GM12874 (cell line): ENCODE data around the gene DYNLT4.

Experiments used
- TF ChIP-seq, protein P1 (sequence below): IDR thresholded peaks from 2 replicates; pipeline ENCODE4 v1.5.1; 2011; ENCODE audit warnings: low read depth, mild to moderate bottlenecking, control low read depth, low read length, moderate library complexity; ENCODE audit not compliant: insufficient read depth

DYNLT4 gene

DNA sequence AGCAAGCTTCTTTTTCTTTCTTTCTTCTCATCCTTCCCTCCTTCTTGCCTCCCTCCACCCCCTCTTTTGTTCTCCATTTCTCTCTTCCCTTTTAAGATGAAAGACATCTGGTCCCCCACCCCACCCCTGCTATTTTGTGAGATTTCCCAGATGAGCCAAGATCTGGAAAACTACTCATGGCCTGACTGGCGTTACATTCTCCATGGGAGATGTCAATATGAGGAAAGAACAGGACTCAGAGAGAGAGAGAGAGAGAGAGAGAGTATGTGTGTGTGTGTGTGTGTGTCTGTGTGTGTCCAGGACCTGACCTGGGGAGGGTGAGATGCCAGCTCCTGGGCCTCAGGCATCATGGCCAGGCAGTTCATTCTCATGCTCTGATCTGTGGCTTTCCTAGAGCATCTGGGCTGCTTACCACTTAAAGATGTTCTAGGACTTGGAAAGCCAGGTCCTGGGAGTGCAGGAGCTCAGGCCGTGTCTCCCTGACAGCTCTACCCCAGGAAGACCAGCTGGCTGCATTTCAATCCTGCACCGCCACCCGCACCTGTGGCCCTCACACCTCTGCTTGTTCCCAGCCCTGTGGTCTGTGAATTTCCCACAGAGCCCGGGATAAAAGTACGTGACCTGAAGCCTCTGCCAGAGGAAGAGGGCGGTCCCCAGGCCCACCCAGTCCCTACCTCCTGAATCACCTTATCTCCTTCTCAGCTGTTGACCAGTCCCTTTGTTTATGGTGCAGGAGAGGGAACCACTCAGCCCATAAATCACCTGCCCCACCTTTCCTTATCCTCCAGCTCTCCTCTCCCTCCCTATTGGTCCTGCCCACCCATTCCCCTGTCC, 16.0 kb downstream of the DYNLT4 start:
- TF ChIP-seq, protein P1, sequence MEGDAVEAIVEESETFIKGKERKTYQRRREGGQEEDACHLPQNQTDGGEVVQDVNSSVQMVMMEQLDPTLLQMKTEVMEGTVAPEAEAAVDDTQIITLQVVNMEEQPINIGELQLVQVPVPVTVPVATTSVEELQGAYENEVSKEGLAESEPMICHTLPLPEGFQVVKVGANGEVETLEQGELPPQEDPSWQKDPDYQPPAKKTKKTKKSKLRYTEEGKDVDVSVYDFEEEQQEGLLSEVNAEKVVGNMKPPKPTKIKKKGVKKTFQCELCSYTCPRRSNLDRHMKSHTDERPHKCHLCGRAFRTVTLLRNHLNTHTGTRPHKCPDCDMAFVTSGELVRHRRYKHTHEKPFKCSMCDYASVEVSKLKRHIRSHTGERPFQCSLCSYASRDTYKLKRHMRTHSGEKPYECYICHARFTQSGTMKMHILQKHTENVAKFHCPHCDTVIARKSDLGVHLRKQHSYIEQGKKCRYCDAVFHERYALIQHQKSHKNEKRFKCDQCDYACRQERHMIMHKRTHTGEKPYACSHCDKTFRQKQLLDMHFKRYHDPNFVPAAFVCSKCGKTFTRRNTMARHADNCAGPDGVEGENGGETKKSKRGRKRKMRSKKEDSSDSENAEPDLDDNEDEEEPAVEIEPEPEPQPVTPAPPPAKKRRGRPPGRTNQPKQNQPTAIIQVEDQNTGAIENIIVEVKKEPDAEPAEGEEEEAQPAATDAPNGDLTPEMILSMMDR, result no peak

DNA sequence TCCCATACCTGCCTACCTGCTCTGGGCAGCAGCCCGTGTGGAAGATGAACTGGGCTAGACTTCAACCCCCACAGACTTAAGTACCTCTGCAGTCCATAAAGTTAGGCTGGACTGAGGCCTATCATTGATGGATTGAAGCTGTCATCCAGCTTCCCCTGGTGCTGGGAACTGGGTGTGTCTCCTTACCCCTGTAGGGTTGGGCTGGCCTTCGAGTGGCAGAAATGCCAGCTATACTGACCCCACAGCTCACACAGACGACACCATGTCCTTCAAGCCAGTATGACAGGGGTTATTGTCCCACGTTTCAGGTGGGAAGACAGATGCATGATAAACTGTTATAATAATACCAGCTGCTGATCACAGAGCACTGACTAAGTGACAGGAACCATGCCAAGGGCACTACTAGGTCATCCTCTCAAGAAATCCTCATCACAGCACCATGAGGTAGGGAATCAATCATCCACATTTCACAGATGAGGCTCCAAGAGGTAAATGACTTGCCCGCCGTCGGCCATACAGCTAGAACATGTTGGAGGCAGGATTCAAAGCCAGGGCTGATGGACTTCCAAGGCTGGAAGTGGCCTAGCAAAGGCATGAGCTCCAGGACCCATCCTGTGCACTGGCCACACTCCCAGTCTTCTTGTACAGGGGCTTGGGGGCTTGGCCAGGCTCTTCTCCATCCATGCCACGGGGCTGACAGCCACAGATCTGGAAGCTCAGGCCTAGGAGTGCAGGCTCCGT, 18.9 kb downstream of the DYNLT4 start, which contains the start of gene BEST4:
BEST4 (minus strand) TSS at position 51 of the 741 bp plus-strand sequence. CDS start 465 bp downstream, outside the sequence.
- TF ChIP-seq, protein P1, result no peak

DNA sequence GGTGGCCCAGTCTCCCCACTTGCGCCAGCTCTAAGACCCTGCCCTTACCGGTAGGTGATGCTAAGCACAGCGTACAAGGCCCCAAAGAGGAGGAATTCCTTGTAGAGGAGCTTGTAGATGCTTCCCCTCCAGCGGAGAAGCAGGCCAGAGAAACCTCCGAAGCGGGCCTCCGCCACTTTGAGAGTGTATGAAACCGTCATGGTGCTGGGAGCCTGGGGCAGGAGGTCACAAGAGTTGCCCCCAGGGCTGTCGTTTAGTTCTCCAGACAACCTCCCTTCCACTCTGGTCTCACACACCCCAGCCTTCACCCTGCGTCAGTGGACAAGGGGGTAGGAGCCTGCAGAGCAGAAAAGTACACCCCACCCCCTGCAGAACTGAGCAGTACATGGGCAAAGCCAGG, 19.6 kb downstream of the DYNLT4 start:
- TF ChIP-seq, protein P1, result no peak

DNA sequence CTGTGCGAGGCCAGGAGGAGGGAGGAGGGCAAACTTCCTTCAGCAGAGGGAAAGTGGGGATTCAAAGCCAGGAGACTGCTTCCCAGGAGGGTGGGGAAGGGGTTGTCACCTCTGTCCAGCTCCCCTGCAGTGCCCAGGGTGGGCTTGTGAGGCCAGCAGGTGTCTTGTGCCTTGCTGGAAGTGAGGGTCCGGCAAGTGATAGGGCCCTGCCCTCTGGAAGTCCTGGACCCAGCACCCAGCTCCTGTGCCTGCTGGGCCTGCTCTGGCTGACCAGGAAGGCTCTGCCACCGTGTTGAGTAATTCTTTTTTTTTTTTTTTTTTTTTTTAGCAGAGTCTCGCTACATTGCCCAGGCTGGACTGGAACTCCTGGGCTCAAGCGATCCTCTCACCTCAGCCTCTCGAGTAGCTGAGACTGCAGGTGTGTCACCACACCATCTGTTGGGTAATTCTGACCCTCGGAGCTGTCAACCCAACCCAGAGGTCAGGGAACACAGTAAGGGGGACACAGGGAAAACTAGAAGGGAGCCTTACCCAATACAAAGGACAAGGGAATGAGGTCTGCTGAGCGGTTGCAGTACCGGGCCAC, 20.2 kb downstream of the DYNLT4 start:
- TF ChIP-seq, protein P1, result no peak

DNA sequence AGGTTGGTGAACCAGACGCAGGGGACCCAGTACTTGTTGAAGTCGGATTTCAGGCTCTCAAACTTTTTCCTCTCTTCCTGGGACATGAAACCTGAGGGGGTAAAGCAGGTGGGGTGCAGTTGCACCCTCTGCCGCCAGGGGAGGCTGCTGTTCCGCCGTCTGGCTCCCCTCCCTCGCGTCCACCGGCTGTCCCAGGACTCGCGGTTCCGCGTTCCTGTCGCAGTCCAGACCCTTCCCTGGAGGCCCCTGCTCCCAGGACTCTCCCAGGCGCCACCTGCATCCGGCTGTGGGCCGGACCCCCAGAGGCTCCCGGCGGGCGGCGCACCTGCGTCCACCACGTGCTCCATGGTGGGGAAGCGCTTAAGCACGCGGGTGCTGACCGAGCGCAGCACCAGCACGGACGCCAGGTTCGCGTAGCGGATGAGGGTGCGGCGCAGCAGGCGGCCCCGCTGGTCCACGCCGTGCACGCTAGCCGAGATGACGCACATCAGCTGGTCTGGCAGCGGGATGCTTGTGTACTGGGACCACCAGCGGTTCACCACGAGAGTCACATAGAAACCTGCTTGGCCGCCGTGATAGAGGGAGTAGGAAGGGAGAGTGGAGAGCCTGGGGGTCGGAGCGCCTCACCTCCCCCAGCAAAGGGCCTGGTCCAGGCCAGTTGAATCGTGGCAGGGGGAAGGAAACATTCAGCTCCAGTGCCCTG, 20.9 kb downstream of the DYNLT4 start:
- TF ChIP-seq, protein P1, result peak; percentile 100

DNA sequence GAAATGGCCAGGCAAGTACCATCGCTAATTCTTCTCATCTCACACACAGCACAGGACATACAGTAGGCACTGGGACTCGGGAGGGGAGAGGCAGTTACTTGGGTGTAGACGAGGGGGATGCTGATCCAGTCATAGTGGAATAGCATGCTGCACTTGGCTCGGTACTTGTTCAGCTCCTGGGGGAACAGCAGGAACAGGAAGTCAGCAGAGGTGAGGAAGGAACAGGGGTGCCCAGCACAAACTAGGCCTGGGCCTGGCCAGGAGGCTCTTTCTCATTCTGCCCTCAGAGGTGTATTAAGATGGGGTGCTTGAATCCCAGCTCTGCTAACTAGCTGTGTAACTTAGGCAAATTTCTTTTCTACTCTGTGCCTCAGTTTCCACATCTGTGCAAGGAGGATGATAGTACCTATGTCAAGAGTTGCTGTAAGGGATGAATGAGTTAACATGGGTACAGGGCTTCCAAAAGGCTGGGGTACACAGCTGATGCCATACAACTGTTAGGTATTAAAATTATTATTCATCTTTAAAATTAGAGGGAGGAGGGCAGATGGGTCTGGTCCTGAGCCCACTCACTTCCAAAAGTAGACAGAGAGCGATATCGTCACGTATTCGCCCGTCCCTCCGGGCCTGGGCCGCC, 21.5 kb downstream of the DYNLT4 start:
- TF ChIP-seq, protein P1, result no peak
